ENCODE results near the gene PMFBP1. TPM values are rescaled to one million over a fixed set of nuclear protein-coding genes. Genes with fewer than 3 reads are reported as not detected.

The PMFBP1 gene
- polyA plus RNA-seq, 1 of the 3 experiments (the other 2 are of a cell fraction), result 0.16 TPM

- TF ChIP-seq GABPA (IDR thresholded peaks at IDR 0.05; ENCODE audit: low read depth) (no peak), TEAD4 (IDR thresholded peaks at IDR 0.05; ENCODE audit: borderline replicate concordance, insufficient read depth) (no peak), FOSL2 (IDR thresholded peaks at IDR 0.05; ENCODE audit: borderline replicate concordance, low read depth) (peak; percentile 7; the same call in 1 of the 2 replicates)
- TF ChIP-seq, protein P1, sequence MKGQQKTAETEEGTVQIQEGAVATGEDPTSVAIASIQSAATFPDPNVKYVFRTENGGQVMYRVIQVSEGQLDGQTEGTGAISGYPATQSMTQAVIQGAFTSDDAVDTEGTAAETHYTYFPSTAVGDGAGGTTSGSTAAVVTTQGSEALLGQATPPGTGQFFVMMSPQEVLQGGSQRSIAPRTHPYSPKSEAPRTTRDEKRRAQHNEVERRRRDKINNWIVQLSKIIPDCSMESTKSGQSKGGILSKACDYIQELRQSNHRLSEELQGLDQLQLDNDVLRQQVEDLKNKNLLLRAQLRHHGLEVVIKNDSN (IDR thresholded peaks at IDR 0.05; ENCODE audit: borderline replicate concordance, low read depth), result no peak
- TF ChIP-seq, protein P2, sequence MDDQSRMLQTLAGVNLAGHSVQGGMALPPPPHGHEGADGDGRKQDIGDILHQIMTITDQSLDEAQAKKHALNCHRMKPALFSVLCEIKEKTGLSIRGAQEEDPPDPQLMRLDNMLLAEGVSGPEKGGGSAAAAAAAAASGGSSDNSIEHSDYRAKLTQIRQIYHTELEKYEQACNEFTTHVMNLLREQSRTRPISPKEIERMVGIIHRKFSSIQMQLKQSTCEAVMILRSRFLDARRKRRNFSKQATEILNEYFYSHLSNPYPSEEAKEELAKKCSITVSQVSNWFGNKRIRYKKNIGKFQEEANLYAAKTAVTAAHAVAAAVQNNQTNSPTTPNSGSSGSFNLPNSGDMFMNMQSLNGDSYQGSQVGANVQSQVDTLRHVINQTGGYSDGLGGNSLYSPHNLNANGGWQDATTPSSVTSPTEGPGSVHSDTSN (IDR thresholded peaks at IDR 0.05), result no peak
- Histone ChIP-seq H3K4me3 (ENCODE audit: low read depth in 2 of 2, low read length in 1 of 2) (no peak overlapping the region), H3K4me2 (no peak overlapping the region), H3K27me3 (ENCODE audit: insufficient read depth) (no peaks in the 10 kb centered on the region), H3K9me2 (no peaks in the 10 kb centered on the region), H3K4me1 (ENCODE audit: control insufficient read depth in 1 of 2, insufficient read depth in 2 of 2, low read depth in 1 of 2, low read length in 1 of 2) (no peaks in the 10 kb centered on the region), H2AFZ (ENCODE audit: low read depth) (no peak overlapping the region), H3K9ac (no peak overlapping the region), H3K79me2 (ENCODE audit: insufficient read depth) (no peaks in the 10 kb centered on the region), H3K27ac (ENCODE audit: low read depth in 2 of 2, low read length in 1 of 2) (no peak overlapping the region), H4K20me1 (ENCODE audit: insufficient read depth) (no peaks in the 10 kb centered on the region), H3K9me3 (no peaks in the 10 kb centered on the region), H3F3A (replicated peaks; ENCODE audit: insufficient read depth) (no peaks in the 10 kb centered on the region), H3K36me3 (replicated peaks in 1 of 2; ENCODE audit: control insufficient read depth in 1 of 2, insufficient read depth in 2 of 2, low read length in 1 of 2) (no peaks in the 10 kb centered on the region)
- POLR2A ChIA-PET, result no interaction called here
- CTCF ChIA-PET, result interaction anchor here (1.1 kb wide), 1 partner anchor 10 kb away, joined by 3 read pairs; no protein-coding TSS in a partner anchor
- 62% methylated on average over 6 of the region's 6 CpGs for WGBS (ENCODE audit: low lambda C conversion rate)
- no peak for DNase-seq
Measured at GRCh38 chr16:72189865-72190371, 18.0 kb upstream of the PMFBP1 start.

GRCh38 chr16:72188541-72188940 lies 16.6 kb upstream of the PMFBP1 start:
- H3K27ac ChIP-seq (ENCODE audit: low read depth in 2 of 2, low read length in 1 of 2), result no peak overlapping the region
- WGBS (ENCODE audit: low lambda C conversion rate), result 92% methylated on average over 4 of the region's 4 CpGs
- DNase-seq, result no peak
- CTCF ChIA-PET, result interaction anchor here (0.6 to 1.3 kb wide), 6 partner anchors 9 to 1846 kb away, joined by 3 to 5 read pairs (median 3); no protein-coding TSS in a partner anchor
- no peaks in the 10 kb centered on the region for H3K4me1 ChIP-seq (ENCODE audit: control insufficient read depth in 1 of 2, insufficient read depth in 2 of 2, low read depth in 1 of 2, low read length in 1 of 2)
- H3K27me3 ChIP-seq (ENCODE audit: insufficient read depth), result no peaks in the 10 kb centered on the region
- no peaks in the 10 kb centered on the region for H4K20me1 ChIP-seq (ENCODE audit: insufficient read depth)
- no peaks in the 10 kb centered on the region for H3K36me3 ChIP-seq (replicated peaks in 1 of 2; ENCODE audit: control insufficient read depth in 1 of 2, insufficient read depth in 2 of 2, low read length in 1 of 2)
- H3K9me3 ChIP-seq, result no peaks in the 10 kb centered on the region
- no peak overlapping the region for H3K9ac ChIP-seq
- H3F3A ChIP-seq (replicated peaks; ENCODE audit: insufficient read depth), result no peaks in the 10 kb centered on the region
- no peak for TF ChIP-seq SMC3 (IDR thresholded peaks at IDR 0.05; ENCODE audit: low read depth, low read length)
- TF ChIP-seq, protein P3, sequence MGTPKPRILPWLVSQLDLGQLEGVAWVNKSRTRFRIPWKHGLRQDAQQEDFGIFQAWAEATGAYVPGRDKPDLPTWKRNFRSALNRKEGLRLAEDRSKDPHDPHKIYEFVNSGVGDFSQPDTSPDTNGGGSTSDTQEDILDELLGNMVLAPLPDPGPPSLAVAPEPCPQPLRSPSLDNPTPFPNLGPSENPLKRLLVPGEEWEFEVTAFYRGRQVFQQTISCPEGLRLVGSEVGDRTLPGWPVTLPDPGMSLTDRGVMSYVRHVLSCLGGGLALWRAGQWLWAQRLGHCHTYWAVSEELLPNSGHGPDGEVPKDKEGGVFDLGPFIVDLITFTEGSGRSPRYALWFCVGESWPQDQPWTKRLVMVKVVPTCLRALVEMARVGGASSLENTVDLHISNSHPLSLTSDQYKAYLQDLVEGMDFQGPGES (IDR thresholded peaks at IDR 0.05; ENCODE audit: low read depth, low read length), result no peak
- no peak for TF ChIP-seq TAF1 (IDR thresholded peaks at IDR 0.05; ENCODE audit: borderline replicate concordance, low read depth, low read length)
- TF ChIP-seq FOXJ3 (CRISPR knock-in tag; IDR thresholded peaks at IDR 0.05), result no peak
- H2AFZ ChIP-seq (ENCODE audit: low read depth), result no peak overlapping the region
- no peak overlapping the region for H3K4me3 ChIP-seq (ENCODE audit: low read depth in 2 of 2, low read length in 1 of 2)
- POLR2A ChIA-PET, result interaction anchor here (1.2 kb wide), 1 partner anchor 10 kb away, joined by 3 read pairs; no protein-coding TSS in a partner anchor
- no peak overlapping the region for H3K4me2 ChIP-seq
- H3K9me2 ChIP-seq, result no peaks in the 10 kb centered on the region
- H3K79me2 ChIP-seq (ENCODE audit: insufficient read depth), result no peaks in the 10 kb centered on the region
